H7 (cell line): ENCODE measurements around the gene GABRE. TPM values are rescaled to one million over a fixed set of nuclear protein-coding genes. Genes with fewer than 3 reads are reported as not detected.

ENCODE experiments used
- DNase-seq: peaks from one replicate; pipeline ENCODE4 v3.0.0; 2012
- H3K27me3 ChIP-seq: 2 replicates; pipeline ENCODE4 v1.6.0; 2011; ENCODE audit warnings: mild to moderate bottlenecking, low read length; ENCODE audit not compliant: control insufficient read depth, insufficient read depth
- H3K36me3 ChIP-seq: replicated peaks from 2 replicates; pipeline ENCODE4 v1.5.1; 2011; ENCODE audit warnings: low read length; ENCODE audit not compliant: control insufficient read depth, insufficient read depth
- H3K4me3 ChIP-seq: 2 replicates; pipeline ENCODE4 v1.5.1; 2011; ENCODE audit warnings: low read depth, mild to moderate bottlenecking, control low read depth, low read length, moderate library complexity; ENCODE audit not compliant: insufficient read depth
- total RNA-seq: library from RNA; depleted of rRNA; stranded (reverse); fragments of >200 nt; shearing (Covaris generic); gene quantifications from 2 replicates; pipeline ENCODE4 v1.2.3, GENCODE V29; 2014

Gene GABRE
- total RNA-seq, 1 experiment from 2014 or later, result 2.8 TPM

DNA sequence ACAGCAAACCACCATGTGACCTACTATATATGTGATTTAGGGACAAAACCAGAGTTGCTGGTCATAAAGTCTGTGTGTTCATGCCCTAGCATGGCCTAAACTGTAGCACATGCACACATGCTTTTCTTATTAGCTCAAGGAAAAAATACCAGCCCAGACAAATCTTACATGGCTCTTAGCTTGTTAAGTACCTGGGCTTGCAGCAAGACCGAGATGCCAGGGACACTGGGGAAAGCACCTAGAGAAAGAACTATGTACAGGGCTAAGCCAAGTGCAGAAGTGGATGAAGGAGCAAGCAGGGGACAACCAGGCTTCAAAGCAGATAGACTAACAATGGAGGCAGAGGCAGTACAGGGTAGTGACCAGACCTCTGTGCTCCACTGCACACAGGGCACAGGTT is 3.4 kb upstream of the GABRE start:
- Histone ChIP-seq H3K27me3 (peaks cover 24% of the 10 kb centered on the region), H3K4me3 (no peak overlapping the region), H3K36me3 (no peaks in the 10 kb centered on the region)
- no peak for DNase-seq

DNA sequence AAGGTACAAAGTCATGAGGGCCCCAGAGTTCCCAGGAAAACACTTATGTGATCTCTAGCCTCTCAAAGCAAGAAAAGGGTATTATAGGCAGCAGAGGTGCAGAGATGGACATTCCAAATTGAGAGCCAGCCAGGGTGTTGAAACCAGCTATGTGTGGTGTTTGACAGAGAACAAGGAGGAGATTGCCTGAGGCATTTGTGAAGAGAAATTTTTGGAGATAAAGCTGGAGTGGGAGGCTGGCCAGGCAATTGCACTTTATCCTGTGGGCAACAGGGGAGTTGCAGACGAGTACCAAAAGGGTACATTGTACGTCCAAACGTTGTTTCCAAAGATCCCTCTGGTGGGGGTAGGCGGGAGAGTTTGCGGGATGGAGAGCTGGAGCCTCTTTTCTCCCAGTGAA is 2.5 kb upstream of the GABRE start:
- Histone ChIP-seq H3K36me3 (no peaks in the 10 kb centered on the region), H3K4me3 (no peak overlapping the region), H3K27me3 (peaks cover 25% of the 10 kb centered on the region)
- DNase-seq, result no peak

DNA sequence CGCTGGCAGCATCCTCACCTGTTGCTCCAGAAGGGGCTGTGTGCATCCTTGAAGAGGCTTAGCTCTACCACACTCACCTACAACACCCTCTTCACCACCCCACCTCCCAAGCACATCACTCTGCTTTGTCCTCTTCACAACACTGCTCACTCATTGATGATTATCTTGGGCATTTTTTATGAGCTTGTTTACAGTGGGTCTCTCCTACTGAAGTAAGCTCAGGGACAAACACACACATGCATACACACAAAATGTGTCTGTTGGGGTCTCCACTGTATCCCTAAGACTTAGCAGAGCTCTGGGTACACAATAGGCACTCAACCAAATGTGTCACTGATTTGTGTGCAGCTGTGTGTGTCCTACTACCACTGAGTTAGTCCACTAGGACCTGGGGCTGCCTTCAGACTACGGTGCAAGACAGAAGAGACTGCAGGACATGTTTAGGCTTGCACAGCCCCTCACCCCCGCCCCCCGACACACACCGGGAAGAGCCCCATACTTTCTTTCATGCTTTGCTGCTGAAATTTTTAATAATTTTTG is 1.3 kb upstream of the GABRE start:
- no peak overlapping the region for H3K4me3 ChIP-seq
- DNase-seq, result no peak
- H3K36me3 ChIP-seq, result no peaks in the 10 kb centered on the region
- peaks cover 25% of the 10 kb centered on the region for H3K27me3 ChIP-seq

DNA sequence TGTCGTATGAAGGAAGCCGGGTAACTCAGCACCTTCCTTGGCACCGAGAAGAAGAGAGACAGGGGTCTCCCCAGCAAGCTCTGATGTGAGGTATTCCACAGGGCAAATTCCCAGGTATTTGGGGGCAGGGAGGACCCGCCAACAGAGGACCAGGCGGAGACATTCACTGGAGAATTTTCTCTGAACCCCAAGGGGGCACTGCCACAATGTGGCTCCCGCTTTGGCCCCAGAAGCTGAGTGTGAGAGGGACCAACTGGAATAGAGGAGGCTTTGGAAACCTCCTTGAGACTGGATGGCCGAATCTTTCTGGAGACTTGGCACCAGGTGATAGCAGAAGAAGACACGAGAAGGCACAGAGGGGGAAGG is 735 bp upstream of the GABRE start:
- H3K27me3 ChIP-seq, result peaks cover 25% of the 10 kb centered on the region

DNA sequence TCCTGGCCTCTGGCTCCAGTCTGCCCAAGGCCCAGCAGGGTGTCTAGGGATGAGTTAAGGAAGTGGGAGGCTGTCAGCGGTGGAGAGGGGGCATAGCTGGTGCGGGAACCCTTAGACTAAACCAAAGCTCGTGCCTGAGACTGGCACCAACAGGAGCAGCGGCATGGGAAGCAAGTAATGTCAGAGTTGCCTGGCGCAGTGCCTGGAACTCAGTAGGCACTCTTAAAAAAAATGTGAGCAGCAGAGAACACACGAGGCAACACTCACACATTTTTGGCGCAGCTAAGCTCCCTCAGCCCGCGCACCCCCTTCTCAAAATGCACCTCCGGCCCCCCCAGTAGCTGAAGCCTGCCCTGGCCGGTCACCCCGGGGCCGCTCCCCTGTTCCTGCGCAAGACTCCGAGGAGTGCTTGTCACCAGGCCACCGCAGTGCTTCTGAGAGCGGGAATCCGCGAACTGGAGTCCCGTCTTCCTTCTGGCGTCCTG is 583 bp downstream of the GABRE start:
- DNase-seq, result no peak
- no peaks in the 10 kb centered on the region for H3K36me3 ChIP-seq
- H3K4me3 ChIP-seq, result peak overlapping the region; percentile 37
- H3K27me3 ChIP-seq, result peaks cover 25% of the 10 kb centered on the region

More for the DNA sequence above, 735 bp upstream of the GABRE start:
- DNase-seq, result no peak
- Histone ChIP-seq H3K4me3 (no peak overlapping the region; the same call in 1 of the 2 replicates), H3K36me3 (no peaks in the 10 kb centered on the region)

DNA sequence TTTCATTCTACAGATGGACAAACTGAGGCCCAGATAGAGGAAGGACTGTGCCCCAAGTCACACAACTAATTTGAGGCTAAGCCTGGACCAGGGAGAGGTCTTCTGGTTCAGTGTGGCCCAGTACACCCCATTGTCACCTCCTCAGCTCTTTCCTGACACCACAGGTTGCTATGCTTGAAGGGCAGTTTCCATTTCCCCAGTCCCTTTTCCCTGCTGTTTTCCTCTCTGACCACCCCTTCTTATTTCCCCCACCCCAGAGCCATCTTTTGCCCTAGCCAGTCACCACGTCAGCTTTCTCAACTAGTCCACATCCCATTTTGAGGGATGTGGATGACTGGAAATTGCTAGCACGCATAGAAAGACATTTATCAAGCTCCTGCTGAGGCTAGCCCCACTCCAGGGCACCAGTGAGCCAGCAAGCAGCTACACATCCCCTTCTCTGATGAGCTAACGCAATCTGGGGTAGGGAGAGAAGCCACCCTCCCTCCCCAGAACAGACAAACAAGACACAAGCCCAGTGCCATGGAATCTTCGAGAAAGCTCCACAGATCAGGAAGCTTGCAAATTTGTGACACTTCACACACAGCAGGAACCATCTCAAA is 1.3 kb downstream of the GABRE start:
- no peak for DNase-seq
- Histone ChIP-seq H3K36me3 (no peaks in the 10 kb centered on the region), H3K27me3 (peaks cover 25% of the 10 kb centered on the region), H3K4me3 (no peak overlapping the region)

DNA sequence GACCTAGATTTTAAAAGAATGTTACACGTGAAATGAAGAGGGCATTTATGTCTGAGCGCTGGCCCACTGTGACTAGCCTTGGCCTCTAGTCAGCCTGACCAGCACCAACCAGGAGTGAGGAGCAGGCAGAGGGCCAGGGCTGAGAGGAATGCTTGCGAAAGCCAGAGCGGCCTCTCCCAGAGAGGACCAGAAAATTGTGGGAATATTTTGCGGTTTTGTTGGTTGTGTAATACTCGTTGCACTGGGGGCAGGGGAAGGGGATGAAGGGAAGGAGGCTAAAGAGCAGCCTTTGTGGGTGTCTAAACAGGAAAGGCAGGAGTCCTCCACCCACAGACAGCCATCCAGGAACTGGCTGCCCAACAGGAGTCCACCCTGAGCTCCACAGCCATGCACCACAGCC is 3.8 kb downstream of the GABRE start:
- H3K27me3 ChIP-seq, result peaks cover 22% of the 10 kb centered on the region
- H3K4me3 ChIP-seq, result no peak overlapping the region
- DNase-seq, result no peak
- no peaks in the 10 kb centered on the region for H3K36me3 ChIP-seq

DNA sequence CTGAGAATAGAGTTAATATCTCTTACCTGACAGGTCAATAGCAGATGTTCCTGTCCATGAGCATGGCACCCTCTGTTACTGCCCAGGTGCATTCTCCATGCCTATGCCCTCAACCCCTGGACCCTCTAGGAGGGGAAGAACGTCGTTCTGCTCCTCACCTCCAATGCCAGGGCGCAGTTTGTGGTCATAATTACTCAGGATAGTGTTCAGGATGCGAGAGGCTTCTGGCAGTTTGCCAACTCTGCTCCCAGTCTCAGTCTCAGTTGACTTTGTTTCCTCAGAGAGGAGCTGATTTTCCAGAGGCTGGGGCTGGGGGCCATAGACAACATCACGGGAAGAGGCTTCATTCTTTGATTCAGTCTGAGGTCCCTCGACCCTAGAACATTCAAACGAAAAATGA is 4.4 kb downstream of the GABRE start:
- DNase-seq, result no peak
- Histone ChIP-seq H3K36me3 (no peaks in the 10 kb centered on the region), H3K27me3 (peaks cover 18% of the 10 kb centered on the region), H3K4me3 (no peak overlapping the region)

DNA sequence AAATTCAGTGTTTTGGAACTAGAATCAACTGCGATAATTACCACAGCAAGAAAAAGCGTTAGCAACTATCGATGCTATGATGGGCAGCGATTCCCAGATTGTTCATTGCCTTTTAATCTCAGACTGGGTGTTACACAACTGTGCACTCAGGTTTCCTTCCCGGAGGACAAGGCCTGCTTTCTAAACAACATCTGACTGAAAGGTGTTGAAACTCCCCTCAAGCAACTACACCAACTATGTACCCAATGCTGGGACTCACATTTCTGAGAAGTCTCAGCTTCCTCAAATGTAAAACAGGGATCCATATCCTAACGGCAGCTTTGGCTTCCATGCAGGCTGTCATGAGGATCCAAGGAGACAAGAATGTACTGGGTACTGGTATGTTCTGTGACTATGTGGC is 8.2 kb downstream of the GABRE start:
- DNase-seq, result no peak
- Histone ChIP-seq H3K36me3 (no peaks in the 10 kb centered on the region), H3K27me3 (no peaks in the 10 kb centered on the region), H3K4me3 (no peak overlapping the region)

DNA sequence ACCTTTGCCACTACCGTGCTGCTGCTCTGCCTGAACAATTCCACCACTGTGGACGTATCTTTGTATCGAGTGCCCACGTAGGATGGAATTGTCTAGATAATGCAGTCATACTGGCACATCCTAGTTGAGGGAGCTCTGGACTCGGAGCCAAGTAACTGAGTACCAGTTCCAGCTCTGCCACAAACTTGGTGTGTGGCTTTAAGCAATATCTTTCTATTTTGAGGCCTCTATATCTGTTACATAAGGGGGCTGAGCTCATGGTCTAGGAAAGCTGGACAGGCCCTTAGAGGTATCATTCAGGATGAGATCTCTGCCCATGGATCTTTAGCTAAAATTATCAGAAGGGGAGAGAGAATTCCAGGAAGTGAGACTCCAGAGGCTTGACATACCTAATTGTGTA is 12.4 kb downstream of the GABRE start:
- H3K27me3 ChIP-seq, result no peaks in the 10 kb centered on the region
- no peaks in the 10 kb centered on the region for H3K36me3 ChIP-seq
- H3K4me3 ChIP-seq, result no peak overlapping the region
- DNase-seq, result no peak

DNA sequence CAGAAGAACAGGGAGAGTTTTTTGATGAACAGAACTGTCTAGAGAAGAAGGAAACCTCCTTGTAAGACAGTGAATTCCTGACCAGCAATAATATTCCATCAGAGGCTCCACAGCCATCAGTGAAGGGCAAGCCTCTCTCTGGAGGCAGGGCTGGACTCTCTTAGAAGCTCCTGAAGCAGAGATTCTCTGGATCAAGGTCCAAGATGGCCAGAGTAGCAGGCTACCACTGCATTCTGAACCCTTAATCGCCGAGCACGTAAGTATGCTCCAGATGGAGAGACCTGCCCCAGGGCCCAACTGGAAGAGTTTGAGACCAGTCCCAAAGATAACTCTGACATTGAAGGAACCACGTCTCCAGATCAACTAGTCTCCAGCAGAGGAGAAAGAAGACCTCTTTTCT is 16.4 kb downstream of the GABRE start:
- Histone ChIP-seq H3K4me3 (no peak overlapping the region), H3K27me3 (no peaks in the 10 kb centered on the region), H3K36me3 (no peaks in the 10 kb centered on the region)
- no peak for DNase-seq

DNA sequence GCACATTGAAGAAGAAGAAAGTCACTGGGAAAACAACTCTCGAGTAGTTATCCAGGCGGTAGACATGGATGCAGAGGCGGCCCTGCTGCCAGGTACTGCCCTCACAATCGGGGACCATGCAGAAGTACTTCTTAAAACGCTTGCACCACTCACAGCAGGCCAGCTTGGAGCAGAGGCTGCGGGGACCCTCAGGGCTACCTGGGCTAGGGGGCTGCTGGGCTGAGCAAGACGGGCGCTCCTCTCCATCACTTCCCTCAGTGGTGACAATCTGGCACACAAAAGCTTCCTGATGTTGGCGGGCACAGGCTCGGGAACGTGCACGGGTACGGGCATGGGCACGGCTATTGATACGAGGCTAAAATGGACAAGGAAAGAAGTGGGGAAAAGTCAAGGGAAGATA is 19.7 kb downstream of the GABRE start:
- no peaks in the 10 kb centered on the region for H3K27me3 ChIP-seq
- H3K4me3 ChIP-seq, result no peak overlapping the region
- no peaks in the 10 kb centered on the region for H3K36me3 ChIP-seq
- DNase-seq, result no peak

DNA sequence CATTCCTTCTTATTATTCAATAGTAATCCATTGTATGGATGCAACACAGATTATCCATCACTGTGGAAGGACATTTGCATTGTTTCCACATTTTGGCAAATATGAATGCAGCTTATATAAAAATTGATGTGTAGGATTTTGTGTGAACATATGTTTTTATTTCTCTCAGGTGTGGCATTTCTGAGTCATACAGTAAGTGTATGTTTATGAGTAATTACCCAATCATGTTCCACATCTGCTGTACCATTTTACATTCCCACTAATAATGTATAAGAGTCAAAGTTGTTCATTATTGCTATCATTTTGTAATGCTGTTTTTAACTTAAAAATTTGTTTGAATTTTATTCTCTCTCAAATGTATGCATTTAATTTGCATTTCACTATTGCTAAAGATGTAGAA is 36.3 kb downstream of the GABRE start:
- no peak for DNase-seq
- H3K36me3 ChIP-seq, result no peaks in the 10 kb centered on the region
- no peaks in the 10 kb centered on the region for H3K27me3 ChIP-seq
- H3K4me3 ChIP-seq, result no peak overlapping the region

DNA sequence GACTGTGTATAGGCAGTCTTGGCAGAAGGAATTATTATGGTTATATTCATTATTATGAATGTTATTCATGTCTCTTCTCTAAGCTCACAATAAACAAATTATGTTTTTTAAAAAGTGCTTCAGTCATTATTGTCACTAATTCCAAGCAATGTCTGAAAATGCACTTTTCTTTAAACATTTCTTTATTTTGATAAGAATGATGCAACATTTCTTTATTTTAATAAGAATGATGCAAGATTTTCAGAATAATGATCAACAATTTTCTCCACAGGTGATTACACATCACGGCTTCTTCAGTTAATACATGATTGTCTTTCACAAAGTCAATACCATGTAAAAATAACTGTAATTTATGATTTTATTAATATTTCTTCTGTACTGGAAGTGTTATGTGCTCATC is 39.1 kb downstream of the GABRE start:
- no peak for DNase-seq
- Histone ChIP-seq H3K27me3 (no peaks in the 10 kb centered on the region), H3K36me3 (no peaks in the 10 kb centered on the region)

DNA sequence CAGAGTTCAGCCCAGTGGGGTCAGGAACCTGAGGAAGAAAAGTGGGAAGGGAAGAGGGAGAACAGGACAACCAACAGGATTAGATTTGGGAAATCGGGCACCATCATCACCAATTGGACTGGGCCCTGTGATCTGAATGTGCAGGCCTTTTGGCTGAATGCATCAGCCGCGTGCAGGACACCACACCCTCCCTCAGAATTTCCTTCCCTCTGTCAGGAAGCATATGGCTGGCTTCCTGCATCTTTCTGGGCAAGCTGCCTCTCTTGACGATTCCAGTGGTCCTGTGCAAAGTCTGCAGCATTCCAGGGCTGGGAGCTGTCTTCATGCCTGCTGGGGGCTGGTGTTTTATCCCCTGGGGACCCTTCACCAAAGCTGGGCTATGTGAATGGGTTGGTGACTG is 45.4 kb downstream of the GABRE start:
- Histone ChIP-seq H3K4me3 (no peak overlapping the region), H3K36me3 (no peaks in the 10 kb centered on the region), H3K27me3 (no peaks in the 10 kb centered on the region)
- no peak for DNase-seq

More for the DNA sequence above, 39.1 kb downstream of the GABRE start:
- no peak overlapping the region for H3K4me3 ChIP-seq

DNA sequence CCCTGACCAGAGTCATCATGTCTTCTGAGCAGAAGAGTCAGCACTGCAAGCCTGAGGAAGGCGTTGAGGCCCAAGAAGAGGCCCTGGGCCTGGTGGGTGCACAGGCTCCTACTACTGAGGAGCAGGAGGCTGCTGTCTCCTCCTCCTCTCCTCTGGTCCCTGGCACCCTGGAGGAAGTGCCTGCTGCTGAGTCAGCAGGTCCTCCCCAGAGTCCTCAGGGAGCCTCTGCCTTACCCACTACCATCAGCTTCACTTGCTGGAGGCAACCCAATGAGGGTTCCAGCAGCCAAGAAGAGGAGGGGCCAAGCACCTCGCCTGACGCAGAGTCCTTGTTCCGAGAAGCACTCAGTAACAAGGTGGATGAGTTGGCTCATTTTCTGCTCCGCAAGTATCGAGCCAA is 50.8 kb downstream of the GABRE start:
- Histone ChIP-seq H3K36me3 (no peaks in the 10 kb centered on the region), H3K4me3 (no peak overlapping the region), H3K27me3 (no peaks in the 10 kb centered on the region)
- DNase-seq, result no peak
